Heart right ventricle (tissue), 16 donors: ENCODE measurements around the gene PCBP3. TPM values are rescaled to one million over a fixed set of nuclear protein-coding genes. Genes with fewer than 3 reads are reported as not detected.

Source experiments
- ATAC-seq, 8 donors: fragments of 200-7000 bp; cut with Tn5 transposase; one replicate each; pipeline ENCODE4 v1.9.1; 2020; ENCODE audit warnings: mild to moderate bottlenecking in 8 of 8, moderate library complexity in 8 of 8, moderate number of reproducible peaks in 1 of 8
- DNase-seq, 2 donors: peaks; one replicate each; pipeline ENCODE4 v3.0.0-alpha.2; 2020
- H3K27ac ChIP-seq, 10 donors: fragments of 200-600 bp; sonication (generic) in 2 of 10; one replicate each; pipeline versions ENCODE4 v1.5.0 to v1.8.0; 2020 to 2022; ENCODE audit warnings: mild to moderate bottlenecking in 3 of 10
- H3K27me3 ChIP-seq, 7 donors: fragments of 200-600 bp; one replicate each; pipeline ENCODE4 v1.8.0; 2021 to 2022; ENCODE audit warnings: mild to moderate bottlenecking in 2 of 7
- H3K36me3 ChIP-seq, 9 donors: fragments of 200-600 bp; sonication (generic) in 1 of 9; one replicate each; pipeline versions ENCODE4 v1.5.0 to v1.8.0; 2020 to 2022; ENCODE audit warnings: mild to moderate bottlenecking in 2 of 9
- H3K4me1 ChIP-seq, 9 donors: fragments of 200-600 bp; sonication (generic) in 1 of 9; one replicate each; pipeline versions ENCODE4 v1.5.0 to v1.8.0; 2020 to 2022; ENCODE audit warnings: mild to moderate bottlenecking in 4 of 9
- H3K4me3 ChIP-seq, 10 donors: fragments of 200-600 bp; sonication (generic) in 2 of 10; one replicate each; pipeline versions ENCODE4 v1.5.0 to v1.8.0; 2020 to 2022; ENCODE audit warnings: mild to moderate bottlenecking in 7 of 10, moderate library complexity in 2 of 10
- H3K9me3 ChIP-seq, 11 donors: fragments of 200-600 bp in 10 of 11; sonication (generic) in 2 of 11; one replicate each; pipeline versions ENCODE4 v1.5.0 to v1.8.0; 2013 to 2022; ENCODE audit warnings: mild to moderate bottlenecking in 2 of 11, control low read depth in 1 of 11, moderate library complexity in 1 of 11
- CTCF ChIP-seq, 9 donors: fragments of 200-600 bp; sonication (generic) in 2 of 9; IDR thresholded peaks; one replicate each; pipeline versions ENCODE4 v1.5.0 to v1.8.0; 2021 to 2022; ENCODE audit warnings: antibody characterized with exemption in 9 of 9, mild to moderate bottlenecking in 5 of 9, moderate library complexity in 1 of 9
- WGBS, 2 donors: extraction: QIAGEN DNeasy Blood & Tissue Kit; methylation state at CpG; one replicate each; pipeline ENCODE4 v1.1.7; 2013; ENCODE audit warnings: inconsistent platforms in 1 of 2; 5-methylcytosine and 5-hydroxymethylcytosine counted together
- intact Hi-C, 10 donors: fragments of 100-400 bp; cut with DNase I; formaldehyde crosslinking; loops; one replicate each; pipeline versions ENCODE4 v1.11.1 to v1.14.2; 2022
- polyA plus RNA-seq, 2 donors: library from polyadenylated mRNA; stranded (reverse); fragments of 200-250 nt; gene quantifications; one replicate each; pipeline ENCODE4 v1.2.3, GENCODE V29; 2013
- total RNA-seq, 10 donors: library from RNA; stranded (reverse); fragmentation: NEBNext Ultra II Directional in 3 of 10; extraction: Animal tissue kit (Norgen Biotek cat#: 25700) in 3 of 10; gene quantifications; one replicate each; pipeline versions ENCODE4 v1.2.1 to v1.2.4, GENCODE V29; 2021 to 2023
- donor health status: Arrhythmogenic right ventricular cardiomyopathy.
- donor health status: ischemic (EF 13 %, LVEDD 7.1; RV severe dilation, severe dysfunction).
- donor health status: healthy with polysubstance abuse.
- donor health status: DM: no; HTN: yes; CAD: no.
- donor health status: DM: no; HTN: no; CAD: no.
- donor health status: ischemic (EF 25% LVEDD 6.9; RV normal size, moderate dysfunction).
- donor health status: ischemic (EF 25% LVEDD 5.7; RV mildly dilated, moderate dysfunction).
- donor health status: healthy.
- donor health status: DM: yes; HTN: yes; CAD: no.
- donor health status: Ischemic cardiomyopathy.
- donor health status: ischemic (EF 35%, LVEDD 5.7; RV mildly dilated, moderate dysfunction).
- donor health status: nonischemic (EF 11% LVEDD 7.7; RV severe dilation, severe dysfunction).
- donor health status: DM: yes; HTN: yes; CAD: no.
- donor health status: PGD.
- donor health status: ischemic (EF 29% LVEDD 5.4; RV normal size, mild dysfunction).
- donor health status: nonischemic (EF 23%, LVEDD 6.1; RV moderate dilation, normal function).

The PCBP3 gene
- total and polyA plus RNA-seq, 12 donors, result 0.25 to 11.3 (median 1.2) TPM

GRCh38 chr21:45906859-45907258, 263.3 kb downstream of the PCBP3 start:
- no peak for ATAC-seq
- 93 to 94% methylated on average over 13 of the region's 13 CpGs for WGBS, 2 donors
- H3K27me3 ChIP-seq, result no peaks in the 10 kb centered on the region
- DNase-seq, result no peak
- H3K9me3 ChIP-seq, result no peaks in the 10 kb centered on the region
- TF ChIP-seq CTCF (IDR thresholded peaks at IDR 0.05), result no peak
- no peak overlapping the region for H3K27ac ChIP-seq
- peaks cover 0 to 5% (median 0%) of the 10 kb centered on the region in 9 donors for H3K4me1 ChIP-seq
- intact Hi-C loops, result no loop called here
- H3K4me3 ChIP-seq, result no peak overlapping the region
- no peaks in the 10 kb centered on the region for H3K36me3 ChIP-seq

DNA sequence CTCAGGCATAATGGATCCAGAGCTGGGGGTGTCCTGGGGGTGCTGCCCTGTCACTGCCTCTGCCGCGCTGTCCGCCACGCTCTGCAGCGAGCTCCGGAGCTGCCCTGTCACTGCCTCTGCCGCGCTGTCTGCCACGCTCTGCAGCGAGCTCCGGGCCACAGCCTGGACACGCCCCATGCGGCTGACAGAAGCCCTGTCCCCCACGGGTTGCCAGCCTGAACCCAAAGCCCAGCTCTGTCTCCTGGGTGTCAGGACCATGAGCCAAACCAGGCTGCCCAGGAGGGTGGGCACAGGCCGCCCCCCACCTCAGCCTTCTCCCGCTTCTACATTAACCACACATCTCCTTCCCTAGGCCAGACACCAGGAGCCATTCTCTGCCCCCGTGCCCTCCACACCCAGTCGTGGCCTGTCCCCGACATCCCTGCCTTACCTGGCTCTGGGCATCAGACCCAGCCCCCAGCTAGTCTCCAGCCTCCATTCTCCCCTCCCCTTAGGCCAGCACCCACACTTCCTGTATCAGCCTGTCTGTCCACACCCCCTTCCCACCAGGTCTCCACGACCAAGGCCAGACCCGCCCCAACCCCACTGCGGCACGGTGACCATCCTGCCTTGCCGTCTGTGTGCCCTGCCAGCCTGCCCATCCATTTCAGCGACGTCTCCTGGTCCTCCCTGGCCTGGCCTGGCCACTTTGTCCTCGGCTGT, 265.2 kb downstream of the PCBP3 start:
- TF ChIP-seq CTCF (IDR thresholded peaks at IDR 0.05), result no peak
- DNase-seq, result no peak
- H3K36me3 ChIP-seq, result no peaks in the 10 kb centered on the region
- H3K27ac ChIP-seq, result no peak overlapping the region
- H3K4me3 ChIP-seq, result no peak overlapping the region
- peaks cover 0 to 5% (median 0%) of the 10 kb centered on the region in 9 donors for H3K4me1 ChIP-seq
- 89 to 91% methylated on average over 27 of the region's 27 CpGs for WGBS, 2 donors
- no peak for ATAC-seq
- intact Hi-C loops, result no loop called here
- no peaks in the 10 kb centered on the region for H3K9me3 ChIP-seq
- peaks cover 0 to 3% (median 0%) of the 10 kb centered on the region in 7 donors for H3K27me3 ChIP-seq

DNA sequence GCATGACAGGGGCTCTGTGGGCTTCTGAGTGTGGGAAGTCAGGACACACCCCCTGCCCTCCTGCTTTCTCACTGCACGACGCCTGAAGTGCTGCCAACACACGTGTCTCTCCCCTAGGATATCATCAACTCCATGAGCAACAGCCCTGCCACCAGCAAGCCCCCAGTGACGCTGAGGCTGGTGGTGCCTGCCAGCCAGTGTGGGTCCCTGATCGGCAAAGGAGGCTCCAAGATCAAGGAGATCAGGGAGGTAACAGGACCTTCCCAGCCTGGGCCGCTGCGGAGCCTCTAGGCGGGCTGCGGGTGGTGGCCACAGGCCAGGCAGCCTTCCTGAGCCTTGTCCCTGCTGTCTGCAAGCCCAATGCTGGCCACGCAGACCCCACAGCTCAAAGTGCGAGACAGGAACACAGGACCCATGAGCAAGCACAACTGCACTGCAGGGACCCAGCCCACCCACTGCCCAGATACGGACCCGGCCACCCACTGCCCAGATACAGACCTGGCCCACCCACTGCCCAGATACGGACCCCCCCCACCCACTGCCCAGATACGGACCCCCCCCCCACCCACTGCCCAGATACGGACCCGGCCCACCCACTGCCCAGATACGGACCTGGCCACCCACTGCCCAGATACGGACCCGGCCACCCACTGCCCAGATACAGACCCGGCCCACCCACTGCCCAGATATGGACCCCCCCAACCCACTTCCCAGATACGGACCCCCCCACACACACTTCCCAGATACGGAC, 265.9 kb downstream of the PCBP3 start:
- no peak overlapping the region for H3K4me3 ChIP-seq
- H3K4me1 ChIP-seq, result peaks cover 0 to 5% (median 0%) of the 10 kb centered on the region in 9 donors
- no peak for DNase-seq
- 80 to 84% methylated on average over 19 to 23 of the region's 23 CpGs for WGBS, 2 donors
- intact Hi-C loops, result no loop called here
- no peaks in the 10 kb centered on the region for H3K9me3 ChIP-seq
- no peak for ATAC-seq
- no peaks in the 10 kb centered on the region for H3K36me3 ChIP-seq
- H3K27ac ChIP-seq, result no peak overlapping the region
- H3K27me3 ChIP-seq, result peaks cover 0 to 3% (median 0%) of the 10 kb centered on the region in 7 donors
- no peak for TF ChIP-seq CTCF (IDR thresholded peaks at IDR 0.05)

DNA sequence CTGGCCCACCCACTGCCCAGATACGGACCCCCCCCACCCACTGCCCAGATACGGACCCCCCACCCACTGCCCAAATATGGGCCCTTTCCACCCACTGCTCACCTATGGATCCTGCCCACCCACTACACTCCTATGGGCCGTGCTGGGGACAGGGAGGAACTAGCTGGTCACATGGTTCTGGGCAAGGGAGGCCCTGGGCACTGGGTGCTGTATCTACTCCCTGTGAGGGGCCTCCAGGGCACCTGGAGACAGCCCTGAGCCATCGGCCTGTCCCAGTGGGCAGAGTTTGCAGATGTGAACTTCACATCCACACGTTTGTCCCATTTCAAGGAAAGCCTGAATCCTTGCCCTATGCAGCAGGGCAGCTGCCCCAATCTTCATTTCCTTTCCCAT, 266.6 kb downstream of the PCBP3 start:
- 45 to 55% methylated on average over 5 of the region's 5 CpGs for WGBS, 2 donors
- peaks cover 0 to 3% (median 0%) of the 10 kb centered on the region in 7 donors for H3K27me3 ChIP-seq
- H3K36me3 ChIP-seq, result no peaks in the 10 kb centered on the region
- H3K27ac ChIP-seq, result no peak overlapping the region
- intact Hi-C loops, result no loop called here
- ATAC-seq (no peak), DNase-seq (no peak)
- no peak for TF ChIP-seq CTCF (IDR thresholded peaks at IDR 0.05)
- peaks cover 0 to 5% (median 0%) of the 10 kb centered on the region in 9 donors for H3K4me1 ChIP-seq
- no peaks in the 10 kb centered on the region for H3K9me3 ChIP-seq
- no peak overlapping the region for H3K4me3 ChIP-seq
